HG03097 (cell line): Measurements from ENCODE around the gene RAB20.
"Not testable (repeated sequence)": the region's sequence is repeated elsewhere in the genome, so short reads cannot be mapped to it uniquely, and the experiment has no call there.

Source experiments
- ATAC-seq: cut with Tn5 transposase; IDR thresholded peaks from one replicate; pipeline ENCODE4 v1.9.1; 2021; ENCODE audit not compliant: unreplicated experiment, low FRiP score

Gene RAB20

DNA sequence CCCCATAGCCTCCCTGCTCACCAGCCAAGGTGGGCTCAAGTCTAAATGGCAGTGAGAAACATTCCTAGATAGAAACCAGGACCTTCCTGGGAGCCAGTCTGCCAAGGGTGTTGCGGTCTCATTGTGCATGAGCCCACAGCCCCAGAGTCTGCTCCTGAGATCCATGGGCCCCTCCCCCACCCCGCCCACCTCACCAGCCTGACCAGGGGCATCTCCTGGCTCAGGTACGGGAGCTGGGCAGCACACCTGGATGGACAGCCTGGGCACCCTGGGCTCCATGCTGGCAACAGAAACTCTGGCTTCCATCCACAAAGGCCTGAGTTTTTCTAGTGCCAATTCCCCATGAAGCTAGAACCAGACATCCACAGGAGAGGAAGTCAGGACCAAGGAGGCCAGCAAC lies 65.6 kb downstream of the RAB20 start:
- no peak for ATAC-seq

DNA sequence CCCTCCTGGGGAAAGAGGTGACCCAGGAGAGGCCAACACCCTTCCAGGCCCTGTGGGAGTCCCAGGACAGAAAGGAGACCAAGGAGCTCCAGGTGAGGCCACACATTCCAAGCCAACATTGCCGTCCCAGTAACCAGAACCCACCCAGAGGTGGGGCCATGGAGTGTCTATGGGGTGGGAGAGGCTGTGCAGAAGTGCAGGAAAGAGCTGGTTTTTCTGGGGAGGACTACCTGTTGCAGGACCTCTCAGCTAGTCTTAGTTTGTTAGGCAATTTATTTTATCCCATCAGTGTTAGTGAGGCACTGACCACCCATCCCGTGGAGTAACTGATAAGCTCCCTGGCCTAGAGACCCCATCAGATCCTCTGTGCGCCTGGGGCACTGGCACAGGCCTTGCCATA lies 66.1 kb downstream of the RAB20 start:
- ATAC-seq, result no peak

DNA sequence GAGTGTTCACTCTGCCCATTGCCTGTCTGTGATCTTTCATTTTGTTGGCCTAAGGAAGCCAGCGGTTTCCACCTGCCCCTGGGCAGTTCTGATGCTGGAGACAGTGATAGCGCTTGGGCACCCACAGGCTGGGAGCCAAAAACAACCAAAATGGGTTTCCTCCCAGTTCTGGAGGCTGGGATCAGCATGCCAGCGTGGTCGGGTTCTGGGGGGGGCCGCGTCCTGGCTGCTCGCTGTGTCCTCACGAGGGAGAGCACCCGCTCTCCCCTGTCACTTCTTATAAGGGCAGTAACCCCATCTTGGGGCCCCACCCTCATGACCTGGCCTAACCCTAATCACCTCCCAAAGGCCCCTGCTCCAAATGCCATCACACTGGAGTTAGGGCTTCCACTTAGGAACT lies 67.9 kb downstream of the RAB20 start:
- ATAC-seq, result no peak

DNA sequence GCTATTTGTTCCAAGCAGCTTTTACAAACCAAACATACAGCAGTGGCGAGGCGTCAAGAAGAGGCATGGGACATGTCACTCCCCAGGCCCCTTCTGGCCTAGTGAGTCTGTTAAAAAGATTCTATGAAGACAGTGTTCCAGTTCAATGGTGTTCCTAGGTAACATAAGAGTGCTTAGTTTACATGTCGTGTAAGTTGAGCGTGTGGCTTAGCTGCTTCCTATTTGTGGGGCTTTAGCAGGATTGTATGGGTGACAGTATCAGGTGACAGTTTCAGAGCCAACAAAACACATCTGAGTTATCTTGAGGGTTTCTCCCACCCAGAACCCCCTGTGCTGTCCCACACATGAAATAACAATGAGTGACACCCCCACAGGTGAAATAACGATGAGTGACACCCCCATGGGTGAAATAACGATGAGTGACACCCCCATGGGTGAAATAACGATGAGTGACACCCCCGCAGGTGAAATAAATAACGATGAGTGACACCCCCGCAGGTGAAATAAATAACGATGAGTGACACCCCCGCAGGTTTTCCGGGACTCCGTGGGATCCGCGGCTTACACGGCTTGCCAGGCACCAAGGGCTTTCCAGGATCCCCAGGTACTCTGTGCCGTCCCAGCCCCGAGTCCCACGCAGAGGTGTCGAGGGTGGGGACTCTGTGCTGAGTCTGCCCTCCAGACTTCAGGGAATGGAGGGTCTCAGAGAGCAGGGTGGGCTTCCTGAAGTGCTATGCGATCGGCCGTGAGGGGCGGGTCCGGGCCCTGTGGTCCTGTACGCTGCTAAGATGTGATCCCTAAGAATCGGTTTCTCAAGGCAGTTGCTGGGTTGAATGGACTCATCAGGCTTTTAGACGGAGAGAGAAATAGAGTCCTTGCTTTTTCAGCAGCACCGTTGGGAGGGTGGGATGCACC lies 68.6 kb downstream of the RAB20 start:
- ATAC-seq, result no peak

DNA sequence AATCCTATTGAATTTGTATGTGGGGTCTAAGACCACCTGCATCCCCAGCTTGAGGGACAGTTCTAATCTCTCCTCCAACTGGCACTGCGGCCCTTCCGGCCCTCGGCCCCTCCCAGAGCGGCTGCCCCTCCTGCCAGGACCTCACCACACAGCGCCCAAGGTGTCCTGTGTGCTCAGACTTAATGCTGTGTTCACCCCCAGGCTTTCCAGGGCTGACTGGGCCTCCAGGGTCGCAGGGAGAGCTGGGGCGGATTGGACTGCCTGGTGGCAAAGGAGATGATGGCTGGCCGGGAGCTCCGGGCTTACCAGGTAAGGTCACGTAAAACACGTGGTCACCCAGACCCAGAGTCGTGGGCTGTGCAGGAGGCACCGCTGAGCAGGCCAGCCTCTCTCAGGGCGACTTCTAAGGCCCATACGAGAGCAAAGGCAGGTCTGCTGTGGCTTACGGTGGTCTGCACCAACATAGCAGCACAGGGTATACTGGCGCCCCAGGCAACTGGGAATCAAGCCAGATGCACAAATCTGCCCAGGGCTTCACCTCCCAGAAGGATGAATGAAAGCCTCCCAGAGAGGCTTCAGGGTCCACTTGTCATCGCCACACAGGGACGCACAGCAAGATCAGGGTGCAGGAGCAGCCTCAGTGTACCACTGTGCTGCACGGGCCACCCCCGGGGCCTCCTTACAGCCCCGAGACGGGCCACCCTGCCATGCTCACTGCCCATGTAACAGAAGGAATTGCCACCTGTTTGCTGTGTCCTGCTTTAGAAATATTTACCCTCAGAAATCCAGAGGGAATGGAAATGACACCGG lies 69.4 kb downstream of the RAB20 start:
- ATAC-seq, result no peak

DNA sequence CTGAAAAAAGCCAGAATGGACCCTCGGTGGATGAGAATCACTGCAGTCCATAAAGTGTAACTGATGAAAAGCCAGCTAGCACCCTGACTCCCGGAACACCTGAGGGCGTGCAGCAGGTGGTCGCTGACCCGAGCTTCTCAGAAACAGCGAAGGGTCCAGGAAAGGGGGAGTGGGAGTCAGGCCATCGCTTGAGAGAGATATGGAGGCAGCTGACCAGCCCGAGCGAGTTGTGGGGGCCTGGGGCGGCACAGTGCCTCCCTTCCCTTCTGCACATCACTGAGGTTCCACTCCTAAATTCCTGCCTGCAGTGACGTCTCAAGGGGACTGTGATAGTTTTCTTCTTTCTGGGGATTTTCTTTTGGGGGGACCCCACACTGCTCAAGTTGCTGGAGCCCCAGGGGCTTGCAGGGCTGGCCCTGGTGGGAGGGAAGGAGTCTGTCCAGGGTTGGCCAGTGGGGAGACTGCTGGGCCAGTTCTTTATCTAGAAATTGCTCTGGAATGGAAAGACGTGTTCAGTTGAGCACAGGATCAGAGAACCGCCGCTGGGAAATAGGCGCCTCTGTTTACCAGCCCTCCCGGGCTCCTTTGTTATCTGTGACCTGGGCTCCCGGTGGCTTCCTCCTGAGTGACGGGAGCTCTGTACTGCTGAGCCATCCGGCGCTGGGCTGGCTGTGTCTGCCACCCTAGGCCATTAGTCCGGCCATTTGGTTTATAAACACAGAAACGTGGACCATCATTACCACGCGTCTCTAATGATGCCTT lies 71.3 kb downstream of the RAB20 start:
- ATAC-seq, result no peak

DNA sequence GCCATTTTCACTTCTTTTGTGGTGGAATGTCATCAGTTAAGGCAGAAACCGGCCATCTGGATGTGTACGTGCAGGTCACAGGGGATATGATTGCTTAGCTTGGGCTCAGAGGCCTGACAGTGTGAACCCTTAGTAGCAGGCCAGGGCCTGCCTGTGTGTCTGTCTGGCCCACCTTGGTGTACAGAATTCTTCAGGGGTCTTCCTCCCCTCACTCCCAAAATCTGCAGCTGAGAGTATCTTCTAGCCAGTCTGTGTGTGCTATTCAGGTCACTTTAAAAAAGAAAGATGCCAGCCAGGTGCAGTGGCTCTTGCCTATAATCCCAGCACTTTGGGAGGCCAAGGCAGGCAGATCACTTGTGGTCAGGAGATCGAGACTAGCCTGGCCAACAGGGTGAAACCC lies 74.6 kb downstream of the RAB20 start:
- not testable (repeated sequence) for ATAC-seq

DNA sequence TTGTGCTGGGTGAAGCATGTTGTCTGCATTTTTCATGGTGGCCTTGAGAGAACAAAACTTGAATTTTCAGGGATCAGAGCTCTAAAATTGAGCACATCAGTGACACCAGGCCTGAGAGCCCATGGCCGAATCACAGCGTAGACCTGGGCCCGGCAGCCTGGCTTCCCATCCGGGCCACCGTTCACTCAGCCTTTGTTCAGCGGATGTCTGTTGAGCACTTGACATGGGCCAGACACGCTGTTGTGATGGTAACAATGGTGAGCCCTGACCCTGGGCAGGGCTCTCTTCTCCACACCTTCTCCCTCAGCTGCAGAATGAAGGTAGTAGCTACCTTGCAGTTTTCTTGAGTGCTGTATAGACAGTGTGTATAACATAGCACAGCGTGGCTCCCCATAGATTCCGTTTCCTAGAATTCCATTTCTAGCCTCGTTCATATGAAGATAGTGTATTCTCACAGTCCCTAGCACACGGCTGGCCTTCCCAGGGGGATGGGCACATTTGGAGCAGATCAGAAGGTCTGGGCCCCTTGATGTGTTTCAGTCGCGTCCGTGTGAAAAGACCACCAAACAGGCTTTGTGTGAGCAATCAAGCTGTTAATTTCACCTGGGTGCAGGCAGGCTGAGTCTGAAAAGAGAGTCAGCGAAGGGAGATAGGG lies 75.3 kb downstream of the RAB20 start:
- no peak for ATAC-seq

DNA sequence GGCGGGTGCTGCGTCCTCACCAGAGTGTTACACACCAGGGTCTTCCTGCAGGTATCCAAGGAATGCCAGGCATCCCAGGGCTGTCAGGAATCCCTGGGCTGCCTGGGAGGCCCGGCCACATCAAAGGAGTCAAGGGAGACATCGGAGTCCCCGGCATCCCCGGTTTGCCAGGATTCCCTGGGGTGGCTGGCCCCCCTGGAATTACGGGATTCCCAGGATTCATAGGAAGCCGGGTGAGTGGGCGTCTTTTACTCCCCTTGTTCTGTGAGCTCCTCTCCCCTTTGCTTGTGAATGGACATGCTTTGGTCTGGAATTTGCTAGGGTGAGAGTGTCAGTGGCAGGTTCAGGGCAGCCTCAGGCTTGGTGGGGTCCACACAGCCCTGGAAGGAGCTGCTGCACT lies 75.9 kb downstream of the RAB20 start:
- no peak for ATAC-seq

DNA sequence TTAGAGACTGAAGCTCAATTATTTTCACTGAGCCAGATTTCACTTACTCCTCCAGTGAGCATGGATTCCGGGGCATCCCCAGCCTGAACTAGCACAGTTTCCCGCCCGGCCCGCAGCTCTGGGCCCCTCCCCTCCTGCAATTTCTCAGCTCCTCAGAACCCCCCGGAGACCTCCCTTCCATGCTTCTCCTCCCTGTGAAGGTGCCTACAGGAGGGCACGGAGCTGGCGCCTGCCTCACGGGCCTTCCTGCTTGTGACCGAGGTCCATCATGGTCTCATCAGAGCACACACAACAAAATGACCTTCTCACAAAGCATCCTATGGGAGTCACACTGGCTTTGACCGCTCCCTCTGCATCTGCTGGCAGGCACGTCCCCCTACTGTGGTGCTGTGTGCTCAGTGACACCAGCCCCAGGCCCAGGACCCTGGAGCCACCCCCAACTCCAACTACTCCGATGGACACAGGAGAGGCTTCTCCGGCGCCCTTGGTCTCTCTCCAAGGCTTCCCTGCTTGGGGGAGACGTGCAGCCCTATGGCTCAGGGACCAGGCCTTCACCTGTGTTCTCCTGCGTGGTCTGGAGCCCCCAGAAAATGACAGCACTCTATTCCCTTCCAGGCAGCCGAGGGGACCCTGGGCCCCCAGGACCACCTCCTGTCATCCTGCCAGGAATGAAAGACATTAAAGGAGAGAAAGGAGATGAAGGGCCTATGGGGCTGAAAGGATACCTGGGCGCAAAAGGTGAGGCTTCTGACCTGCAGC lies 77.1 kb downstream of the RAB20 start:
- ATAC-seq, result no peak

DNA sequence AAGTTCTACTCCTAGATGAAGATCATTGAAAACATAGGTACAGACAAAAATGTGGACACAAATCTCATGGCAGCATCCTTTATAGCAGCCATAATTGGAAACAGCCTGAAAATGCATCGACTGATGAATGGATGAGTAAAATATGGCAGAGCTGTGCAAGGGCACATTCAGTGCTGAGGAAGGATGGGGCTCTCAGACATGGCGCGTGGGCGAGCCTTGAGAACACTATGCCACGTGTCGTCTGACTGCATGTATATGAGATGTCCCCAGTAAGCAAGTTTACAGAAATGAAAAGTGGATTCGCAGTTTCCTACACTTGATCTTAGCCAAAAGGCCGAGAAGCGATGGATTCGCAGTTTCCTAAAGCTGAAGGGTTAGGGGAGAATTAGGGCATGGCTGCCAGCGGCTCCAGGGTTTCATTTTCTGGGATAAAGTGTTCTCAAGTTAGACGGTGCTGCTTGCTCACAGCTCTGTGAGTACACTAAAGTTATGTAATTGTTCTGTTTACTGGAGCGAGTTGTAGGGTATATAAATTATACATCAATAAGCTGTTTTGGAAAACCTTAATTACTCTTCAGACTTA lies 78.0 kb downstream of the RAB20 start:
- ATAC-seq, result no peak

DNA sequence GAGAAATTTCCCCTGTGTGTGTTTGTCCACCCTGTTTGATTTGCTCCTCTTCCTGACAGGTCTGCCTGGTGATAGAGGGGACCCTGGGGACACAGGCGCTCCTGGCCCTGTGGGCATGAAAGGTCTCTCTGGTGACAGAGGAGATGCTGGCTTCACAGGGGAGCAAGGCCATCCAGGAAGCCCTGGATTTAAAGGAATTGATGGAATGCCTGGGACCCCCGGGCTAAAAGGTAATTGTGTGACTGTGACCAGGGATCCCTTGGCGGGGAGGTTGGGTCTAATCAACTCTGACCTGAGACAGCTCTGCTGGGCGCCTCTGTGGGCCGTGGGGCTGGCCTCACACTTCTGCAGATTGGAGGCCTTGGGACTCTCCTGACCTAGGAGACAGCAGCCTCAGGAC lies 81.4 kb downstream of the RAB20 start:
- no peak for ATAC-seq

DNA sequence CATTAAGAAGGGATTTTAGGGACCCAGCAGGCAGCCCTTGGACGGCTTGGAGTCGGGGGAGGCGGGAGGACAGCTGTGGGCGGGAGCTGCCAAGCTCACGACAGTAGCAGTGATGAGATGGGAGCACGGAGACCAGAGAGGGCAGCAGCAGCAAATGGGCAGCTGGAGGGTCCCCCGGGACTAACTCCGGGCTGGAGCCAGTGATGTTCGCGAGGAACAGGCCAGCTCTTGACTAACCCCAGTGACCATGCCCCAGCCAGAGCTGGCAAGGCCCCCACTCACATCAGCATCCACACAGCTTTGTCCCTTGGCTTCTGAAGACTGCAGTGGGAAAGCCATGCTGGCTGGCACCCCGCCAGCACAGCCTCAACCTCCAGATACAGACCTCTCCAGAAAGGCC lies 81.9 kb downstream of the RAB20 start:
- no peak for ATAC-seq

DNA sequence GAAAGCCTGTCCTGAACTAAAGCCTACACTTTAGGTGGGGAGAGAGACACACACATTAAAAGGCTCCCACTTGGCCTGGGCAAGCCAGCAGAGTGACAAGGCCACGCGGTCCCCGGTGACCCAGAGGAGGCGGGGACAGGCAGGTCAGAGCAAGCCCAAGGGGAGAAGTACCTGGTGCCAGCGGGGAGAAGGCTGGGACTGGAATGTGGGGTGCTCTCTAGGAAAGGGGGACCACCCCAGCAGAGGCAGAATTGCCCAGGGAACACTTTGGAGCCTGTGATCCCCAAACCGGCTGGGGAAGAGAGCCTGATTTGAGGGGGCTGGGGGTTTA lies 82.3 kb downstream of the RAB20 start:
- ATAC-seq, result no peak

DNA sequence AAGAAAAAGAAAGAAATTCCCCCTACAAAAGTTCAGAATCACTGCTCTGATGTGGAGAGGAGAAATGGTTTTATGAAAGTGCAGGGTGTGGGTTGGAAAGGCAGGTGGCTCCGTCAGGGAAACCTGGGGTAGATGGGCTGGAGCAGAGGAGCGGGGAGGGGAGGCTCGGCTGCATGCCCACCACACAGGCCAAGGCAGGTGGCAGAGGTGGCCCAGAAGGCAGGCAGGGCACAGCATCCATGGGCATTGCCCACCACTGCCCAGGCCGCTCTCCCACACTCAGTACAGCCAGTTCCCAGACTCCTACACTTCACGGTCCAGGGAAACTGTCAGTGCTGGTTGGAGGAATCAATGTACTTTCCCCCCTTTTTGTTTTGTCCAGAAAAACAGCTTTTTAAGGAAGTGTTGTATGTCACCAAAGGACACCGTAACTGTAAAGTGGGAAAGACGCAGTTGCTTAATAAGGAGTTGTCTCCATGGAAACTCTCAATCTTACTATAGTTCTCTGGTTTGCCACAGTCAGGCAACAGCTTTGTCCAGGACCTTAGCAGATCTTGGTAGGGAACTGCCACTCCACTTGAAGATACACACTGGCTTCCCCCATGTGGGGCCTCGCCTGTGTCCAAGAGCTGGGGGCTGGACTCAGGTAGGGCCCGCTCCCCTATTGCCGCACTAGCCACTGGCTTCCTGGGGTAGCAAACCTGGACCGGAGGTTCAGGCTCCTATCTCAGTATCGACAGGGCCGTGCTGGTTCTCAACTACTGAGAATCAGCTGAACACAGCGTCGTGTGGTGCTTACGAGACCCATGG lies 82.9 kb downstream of the RAB20 start:
- ATAC-seq, result no peak

DNA sequence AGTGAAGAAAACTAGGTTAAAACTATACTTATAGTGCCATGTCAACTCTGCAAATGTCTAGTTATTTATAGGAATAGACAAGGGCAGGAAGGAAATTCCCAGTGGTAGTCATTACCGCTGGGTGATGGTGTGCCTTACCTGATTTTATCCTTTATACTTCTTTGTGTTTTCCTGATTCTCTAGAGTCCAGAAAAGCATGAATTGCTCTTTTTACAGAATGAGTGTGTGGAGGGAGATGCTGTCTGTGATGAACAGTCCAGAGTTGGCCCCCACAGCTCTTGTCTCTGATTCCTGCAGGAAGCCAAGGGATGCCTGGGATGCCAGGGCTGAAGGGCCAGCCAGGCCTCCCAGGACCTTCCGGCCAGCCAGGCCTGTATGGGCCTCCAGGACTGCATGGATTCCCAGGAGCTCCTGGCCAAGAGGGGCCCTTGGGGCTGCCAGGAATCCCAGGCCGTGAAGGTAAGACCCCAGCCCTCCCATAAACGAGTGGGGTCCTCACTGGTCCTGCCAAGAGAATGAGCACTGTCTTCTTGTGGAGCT lies 83.7 kb downstream of the RAB20 start:
- ATAC-seq, result no peak

DNA sequence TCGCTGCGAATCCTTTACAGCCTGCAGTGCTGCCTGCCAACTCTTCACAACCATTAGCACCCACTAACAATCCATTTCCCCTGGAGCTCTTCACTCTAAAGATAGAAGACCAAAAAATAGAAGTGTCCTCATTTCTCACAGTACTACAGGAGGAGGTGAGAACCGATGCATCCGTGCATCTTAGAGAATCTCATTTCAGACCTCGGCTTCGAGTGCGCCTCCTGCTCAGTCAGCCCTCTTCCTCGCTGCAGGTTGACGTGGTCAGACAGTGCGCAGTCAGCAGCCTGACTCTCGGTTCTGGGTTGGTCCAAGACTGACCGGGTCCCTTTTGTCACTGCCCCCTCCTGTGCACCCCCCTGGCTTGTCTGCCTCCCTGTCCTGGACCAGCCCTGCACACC lies 85.3 kb downstream of the RAB20 start:
- no peak for ATAC-seq

DNA sequence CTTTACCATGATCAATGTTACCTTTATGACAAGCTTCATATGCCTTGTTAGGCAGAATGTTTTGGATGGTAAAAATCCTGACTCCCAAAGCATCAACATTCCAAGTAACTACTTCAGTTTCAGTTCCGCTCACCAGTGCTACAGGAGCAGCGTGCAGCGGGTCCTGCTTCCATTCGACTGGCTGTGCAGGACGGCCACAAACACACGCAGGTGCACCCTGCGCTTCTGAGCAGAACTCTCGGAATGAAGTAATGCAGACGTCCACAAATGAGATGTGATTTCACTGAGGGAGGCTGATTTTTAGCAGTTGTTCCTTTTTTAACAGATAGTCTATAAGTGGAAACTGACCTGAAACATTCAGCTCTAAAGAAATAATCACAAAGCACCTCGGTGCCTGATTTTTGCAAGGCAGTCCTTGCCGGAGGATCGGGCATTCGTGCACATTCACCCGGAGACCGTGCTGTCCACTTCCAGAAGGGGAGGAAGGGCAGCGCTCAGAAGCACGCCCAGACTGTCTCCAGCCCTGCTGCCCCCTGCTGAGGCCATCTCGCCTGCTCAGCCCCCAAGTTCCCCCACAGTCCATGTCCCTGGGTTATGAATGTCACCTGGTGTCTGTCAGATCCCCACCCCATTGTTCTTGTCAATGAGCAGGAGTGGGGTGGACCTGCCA lies 85.8 kb downstream of the RAB20 start:
- ATAC-seq, result no peak
